ENCODE data around the gene SNAPIN. TPM values are rescaled to one million over a fixed set of nuclear protein-coding genes. Genes with fewer than 3 reads are reported as not detected.
A peak's percentile ranks its signal among the peaks of the same experiment; 100 is the strongest.

SNAPIN gene
- total and polyA plus RNA-seq, 9 of the 15 experiments (the other 6 are each of a cell fraction or from before 2014, with no cell fraction given) = 11.2 to 43.9 (median 32.3) TPM

DNA sequence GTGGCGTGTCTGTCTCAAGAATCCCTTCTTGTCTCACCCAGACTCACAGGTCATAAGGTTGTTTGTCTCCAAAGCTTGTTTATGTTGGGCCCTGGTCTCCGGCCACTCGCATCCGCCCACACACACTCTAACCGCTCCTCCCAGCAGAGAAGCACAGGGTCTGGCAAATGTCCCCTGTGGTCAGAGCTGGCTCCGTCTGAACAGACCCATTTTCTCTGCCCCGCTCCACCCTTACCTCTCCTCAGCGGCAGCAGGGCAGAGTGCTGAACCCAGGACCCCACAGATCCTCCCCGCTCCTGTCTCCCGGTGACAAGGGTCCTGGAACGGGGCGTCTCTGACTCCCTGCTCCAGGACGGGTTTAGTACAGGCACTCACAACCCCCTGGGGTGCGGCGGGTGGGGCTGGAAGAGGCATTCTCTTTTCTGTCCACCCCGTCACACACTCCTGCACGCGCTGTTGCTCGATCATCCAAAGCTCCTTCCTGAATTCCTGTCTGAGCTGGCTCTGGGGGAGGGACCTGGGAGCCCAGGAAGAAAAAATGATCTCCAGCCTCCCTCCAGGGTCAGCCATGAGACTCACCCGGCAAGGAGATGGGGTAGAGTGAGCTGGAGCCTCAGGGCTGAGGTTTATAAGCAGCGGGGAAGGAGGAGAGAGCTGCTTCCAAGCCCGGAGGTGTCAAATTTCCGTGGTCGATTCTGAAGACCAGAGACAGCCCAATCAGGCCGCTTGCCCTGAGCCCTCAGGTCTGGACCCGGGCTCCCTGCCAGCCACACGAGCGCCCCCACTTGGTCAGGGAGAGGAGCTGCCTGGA is 31.4 kb upstream of the SNAPIN start, which contains the start of gene S100A13 (continued):
- TF ChIP-seq MLLT1 (IDR thresholded peaks at IDR 0.05) = 0 out of 4 replicates have a peak, but pooled peaks of 1 of the 2 experiments have one; percentile 30
- TF ChIP-seq ZBTB17 (CRISPR knock-in tag; IDR thresholded peaks at IDR 0.05) = peak; percentile 36; the same call in 1 of the 2 replicates
- peak; percentile 33 for TF ChIP-seq PRDM10 (IDR thresholded peaks at IDR 0.05; ENCODE audit: partially characterized antibody)
- peak in 1 of 2 experiments; percentile 15; a peak in 1 of 4 replicates for TF ChIP-seq NONO (IDR thresholded peaks at IDR 0.05; ENCODE audit: low read depth in 2 of 2, low read length in 1 of 2)
- TF ChIP-seq ZNF696 (CRISPR knock-in tag; conservative IDR thresholded peaks at IDR 0.05) = no peak
- TF ChIP-seq SMC3 (conservative IDR thresholded peaks at IDR 0.05; ENCODE audit: insufficient read depth, low read depth, low read length) = peak; percentile 41; the same call in 1 of the 2 replicates
- TF ChIP-seq, protein P1, sequence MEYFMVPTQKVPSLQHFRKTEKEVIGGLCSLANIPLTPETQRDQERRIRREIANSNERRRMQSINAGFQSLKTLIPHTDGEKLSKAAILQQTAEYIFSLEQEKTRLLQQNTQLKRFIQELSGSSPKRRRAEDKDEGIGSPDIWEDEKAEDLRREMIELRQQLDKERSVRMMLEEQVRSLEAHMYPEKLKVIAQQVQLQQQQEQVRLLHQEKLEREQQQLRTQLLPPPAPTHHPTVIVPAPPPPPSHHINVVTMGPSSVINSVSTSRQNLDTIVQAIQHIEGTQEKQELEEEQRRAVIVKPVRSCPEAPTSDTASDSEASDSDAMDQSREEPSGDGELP (CRISPR knock-in tag; IDR thresholded peaks at IDR 0.05; ENCODE audit: borderline replicate concordance) = peak; percentile 66; the same call in 1 of the 2 replicates
- TF ChIP-seq VEZF1 (CRISPR knock-in tag; IDR thresholded peaks at IDR 0.05) = peak; percentile 61
- TF ChIP-seq, protein P2, sequence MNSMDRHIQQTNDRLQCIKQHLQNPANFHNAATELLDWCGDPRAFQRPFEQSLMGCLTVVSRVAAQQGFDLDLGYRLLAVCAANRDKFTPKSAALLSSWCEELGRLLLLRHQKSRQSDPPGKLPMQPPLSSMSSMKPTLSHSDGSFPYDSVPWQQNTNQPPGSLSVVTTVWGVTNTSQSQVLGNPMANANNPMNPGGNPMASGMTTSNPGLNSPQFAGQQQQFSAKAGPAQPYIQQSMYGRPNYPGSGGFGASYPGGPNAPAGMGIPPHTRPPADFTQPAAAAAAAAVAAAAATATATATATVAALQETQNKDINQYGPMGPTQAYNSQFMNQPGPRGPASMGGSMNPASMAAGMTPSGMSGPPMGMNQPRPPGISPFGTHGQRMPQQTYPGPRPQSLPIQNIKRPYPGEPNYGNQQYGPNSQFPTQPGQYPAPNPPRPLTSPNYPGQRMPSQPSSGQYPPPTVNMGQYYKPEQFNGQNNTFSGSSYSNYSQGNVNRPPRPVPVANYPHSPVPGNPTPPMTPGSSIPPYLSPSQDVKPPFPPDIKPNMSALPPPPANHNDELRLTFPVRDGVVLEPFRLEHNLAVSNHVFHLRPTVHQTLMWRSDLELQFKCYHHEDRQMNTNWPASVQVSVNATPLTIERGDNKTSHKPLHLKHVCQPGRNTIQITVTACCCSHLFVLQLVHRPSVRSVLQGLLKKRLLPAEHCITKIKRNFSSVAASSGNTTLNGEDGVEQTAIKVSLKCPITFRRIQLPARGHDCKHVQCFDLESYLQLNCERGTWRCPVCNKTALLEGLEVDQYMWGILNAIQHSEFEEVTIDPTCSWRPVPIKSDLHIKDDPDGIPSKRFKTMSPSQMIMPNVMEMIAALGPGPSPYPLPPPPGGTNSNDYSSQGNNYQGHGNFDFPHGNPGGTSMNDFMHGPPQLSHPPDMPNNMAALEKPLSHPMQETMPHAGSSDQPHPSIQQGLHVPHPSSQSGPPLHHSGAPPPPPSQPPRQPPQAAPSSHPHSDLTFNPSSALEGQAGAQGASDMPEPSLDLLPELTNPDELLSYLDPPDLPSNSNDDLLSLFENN (IDR thresholded peaks at IDR 0.05; ENCODE audit: low read depth in 2 of 2, low read length in 2 of 2) = no peak
- no peak for TF ChIP-seq ZNF24 (IDR thresholded peaks at IDR 0.05)
- TF ChIP-seq HNRNPLL (IDR thresholded peaks at IDR 0.05; ENCODE audit: low read depth, low read length, poor library complexity, severe bottlenecking) = peak; percentile 19
- no peak for TF ChIP-seq ARID2 (IDR thresholded peaks at IDR 0.05)
- peak in 1 of 2 experiments; percentile 67; a peak in 3 of 4 replicates for TF ChIP-seq RAD21 (CRISPR knock-in tag; conservative IDR thresholded peaks at IDR 0.05 in 1 of 2, IDR thresholded peaks at IDR 0.05 in 1 of 2)

Measured in K562 (cell line).